ENCODE measurements around the gene PLD1.

GRCh38 chr3:171696805-171697204 lies 113.5 kb downstream of the PLD1 start:
- TF ChIP-seq CTCF (conservative IDR thresholded peaks at IDR 0.05; ENCODE audit: low read length) (no peak), EZH2phosphoT487 (IDR thresholded peaks at IDR 0.05; ENCODE audit: borderline replicate concordance) (no peak)
